Fibroblast of skin of left biceps (primary cell): ENCODE results near the gene TOPORS.

Experiments used
- DNase-seq, 2 experiments: peaks; one replicate each; pipeline ENCODE4 v3.0.0-alpha.2; 2013; ENCODE audit warnings: low read depth in 2 of 2

The TOPORS gene

GRCh38 chr9:32503008-32503407 is 49.4 kb downstream of the TOPORS start:
- DNase-seq: no peak

GRCh38 chr9:32502464-32502863 is 49.9 kb downstream of the TOPORS start:
- peak in 1 of 2 experiments; percentile 11 for DNase-seq

- DNase-seq: no peak
These were observed 50.5 kb downstream of the TOPORS start for GRCh38 chr9:32501868-32502267.

- DNase-seq: no peak
These were observed 51.6 kb downstream of the TOPORS start for GRCh38 chr9:32500768-32501167.

- no peak for DNase-seq
These were observed 54.5 kb downstream of the TOPORS start for GRCh38 chr9:32497921-32498320.

- no peak for DNase-seq
These were observed 61.8 kb downstream of the TOPORS start for GRCh38 chr9:32490601-32491000.
